Measurements from ENCODE around the gene GPRC5C. TPM values are rescaled to one million over a fixed set of nuclear protein-coding genes. Genes with fewer than 3 reads are reported as not detected.

Gene GPRC5C
- total and polyA plus RNA-seq, 9 of the 15 experiments (the other 6 are each of a cell fraction or from before 2014, with no cell fraction given), result 0.28 to 9.0 (median 4.1) TPM

DNA sequence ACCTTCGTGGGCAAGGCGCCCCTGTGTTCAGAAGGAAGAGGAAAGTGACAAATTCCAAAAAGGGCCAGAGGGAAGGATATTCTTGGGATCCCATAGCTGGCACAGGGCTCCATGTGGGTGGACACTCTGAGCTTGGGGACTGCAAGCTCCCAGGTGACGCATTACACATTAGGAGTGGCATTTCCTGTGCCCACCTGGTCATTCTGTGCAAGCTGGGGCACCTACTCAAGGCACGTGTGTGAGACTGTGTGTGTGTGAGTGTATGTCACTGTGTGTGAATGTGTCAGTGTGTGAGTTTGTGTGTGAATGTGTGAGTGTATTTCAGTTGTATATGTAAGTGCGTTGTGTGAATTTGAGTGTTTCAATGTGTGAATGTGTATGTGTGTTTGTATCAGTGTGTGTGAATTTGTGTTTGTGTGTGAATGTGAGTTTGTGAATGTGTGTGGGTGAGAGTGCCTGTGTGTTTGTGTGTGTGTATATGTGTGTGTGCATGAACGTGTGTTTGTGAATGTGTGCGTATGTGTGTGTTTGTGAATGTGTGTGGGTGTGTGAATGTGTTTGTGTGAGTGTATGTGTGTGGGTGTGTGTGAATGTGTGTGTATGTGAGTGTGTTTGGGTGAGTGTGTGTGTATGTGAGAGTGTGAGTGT lies 33.0 kb downstream of the GPRC5C start:
- Histone ChIP-seq H2AFZ (ENCODE audit: low read depth, low read length) (no peak overlapping the region), H3K4me3 (no peak overlapping the region), H3K36me3 (ENCODE audit: control insufficient read depth, insufficient read depth, low read length) (no peaks in the 10 kb centered on the region), H3K79me2 (ENCODE audit: control insufficient read depth, insufficient read depth, low read length) (no peaks in the 10 kb centered on the region), H3K27ac (ENCODE audit: extremely low read depth, low read depth, low read length) (peak overlapping the region; percentile 26; the same call in 1 of the 3 replicates), H3K4me2 (ENCODE audit: insufficient read depth, low read length) (no peak overlapping the region), H4K20me1 (replicated peaks; ENCODE audit: control insufficient read depth, insufficient read depth, low read length) (no peaks in the 10 kb centered on the region), H3K9ac (ENCODE audit: insufficient read depth in 1 of 2, low read depth in 2 of 2, low read length in 2 of 2) (no peak overlapping the region), H3K4me1 (replicated peaks in 1 of 2; ENCODE audit: control insufficient read depth in 2 of 2, insufficient read depth in 2 of 2, low read length in 2 of 2) (peaks cover 25 to 27% of the 10 kb centered on the region in 2 experiments), H3K27me3 (ENCODE audit: control insufficient read depth in 2 of 2, insufficient read depth in 2 of 2, low read length in 2 of 2) (no peaks in the 10 kb centered on the region), H3K9me1 (ENCODE audit: control insufficient read depth, insufficient read depth, low read length) (no peaks in the 10 kb centered on the region), H3K9me3 (replicated peaks; ENCODE audit: control insufficient read depth, insufficient read depth, low read depth, low read length) (no peaks in the 10 kb centered on the region; the same call in 1 of the 2 replicates)
- BruUV-seq (replicated peaks), result no TSS peak
- FAIRE-seq (peak; percentile 68), DNase-seq (ENCODE audit: extremely low read depth in 1 of 4, low spot score in 3 of 4) (no peak), ATAC-seq (no peak)
- POLR2A ChIA-PET, result no interaction called here
- in situ Hi-C loops (cut with MboI), result no loop called here
- intact Hi-C loops (cut with micrococcal nuclease), result no loop called here
- 83% methylated on average over 6 of the region's 7 CpGs for WGBS (ENCODE audit: insufficient coverage, low coverage, missing lambda C conversion rate)
- CTCF ChIA-PET (ENCODE audit: low intra/inter-chr PET ratio), result no interaction called here
- TF ChIP-seq SOX6 (IDR thresholded peaks at IDR 0.05) (no peak), ZNF77 (CRISPR knock-in tag; IDR thresholded peaks at IDR 0.05) (no peak), NR2C2 (CRISPR knock-in tag; IDR thresholded peaks at IDR 0.05) (peak; percentile 22; the same call in 1 of the 2 replicates), NR2C2 (tag; IDR thresholded peaks at IDR 0.05) (no peak), ARID2 (IDR thresholded peaks at IDR 0.05) (no peak), NR1H2 (CRISPR knock-in tag; IDR thresholded peaks at IDR 0.05) (no peak), C11orf30 (IDR thresholded peaks at IDR 0.05; ENCODE audit: low read depth) (no peak), NR2C1 (IDR thresholded peaks at IDR 0.05) (no peak), NR2C1 (tag; IDR thresholded peaks at IDR 0.05) (no peak), ZBTB8A (IDR thresholded peaks at IDR 0.05; ENCODE audit: partially characterized antibody) (no peak)
- TF ChIP-seq, protein P1, sequence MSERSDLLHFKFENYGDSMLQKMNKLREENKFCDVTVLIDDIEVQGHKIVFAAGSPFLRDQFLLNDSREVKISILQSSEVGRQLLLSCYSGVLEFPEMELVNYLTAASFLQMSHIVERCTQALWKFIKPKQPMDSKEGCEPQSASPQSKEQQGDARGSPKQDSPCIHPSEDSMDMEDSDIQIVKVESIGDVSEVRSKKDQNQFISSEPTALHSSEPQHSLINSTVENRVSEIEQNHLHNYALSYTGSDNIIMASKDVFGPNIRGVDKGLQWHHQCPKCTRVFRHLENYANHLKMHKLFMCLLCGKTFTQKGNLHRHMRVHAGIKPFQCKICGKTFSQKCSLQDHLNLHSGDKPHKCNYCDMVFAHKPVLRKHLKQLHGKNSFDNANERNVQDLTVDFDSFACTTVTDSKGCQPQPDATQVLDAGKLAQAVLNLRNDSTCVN (CRISPR knock-in tag; IDR thresholded peaks at IDR 0.05), result peak; percentile 54; the same call in 1 of the 2 replicates
- TF ChIP-seq, protein P2, sequence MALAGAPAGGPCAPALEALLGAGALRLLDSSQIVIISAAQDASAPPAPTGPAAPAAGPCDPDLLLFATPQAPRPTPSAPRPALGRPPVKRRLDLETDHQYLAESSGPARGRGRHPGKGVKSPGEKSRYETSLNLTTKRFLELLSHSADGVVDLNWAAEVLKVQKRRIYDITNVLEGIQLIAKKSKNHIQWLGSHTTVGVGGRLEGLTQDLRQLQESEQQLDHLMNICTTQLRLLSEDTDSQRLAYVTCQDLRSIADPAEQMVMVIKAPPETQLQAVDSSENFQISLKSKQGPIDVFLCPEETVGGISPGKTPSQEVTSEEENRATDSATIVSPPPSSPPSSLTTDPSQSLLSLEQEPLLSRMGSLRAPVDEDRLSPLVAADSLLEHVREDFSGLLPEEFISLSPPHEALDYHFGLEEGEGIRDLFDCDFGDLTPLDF (CRISPR knock-in tag; IDR thresholded peaks at IDR 0.05), result no peak
